MM.1S (cell line): ENCODE results near the gene MTCL1.

Experiments used
- DNase-seq: peaks from one replicate; pipeline ENCODE4 v3.0.0-alpha.2; 2015
- H2AFZ ChIP-seq: fragments of 300-600 bp; sonication (generic); 2 replicates; pipeline ENCODE4 v1.6.0; 2016; ENCODE audit warnings: antibody characterized with exemption, low read length
- H3F3A ChIP-seq: fragments of 300-600 bp; sonication (generic); 2 replicates; pipeline ENCODE4 v1.6.1; 2016; ENCODE audit warnings: mild to moderate bottlenecking, antibody characterized with exemption, low read length, moderate library complexity, mixed read lengths; ENCODE audit not compliant: insufficient read depth
- H3K27ac ChIP-seq: fragments of 300-600 bp; sonication (generic); 2 replicates; pipeline ENCODE4 v1.5.1; 2016; ENCODE audit warnings: mild to moderate bottlenecking, low read length
- H3K27me3 ChIP-seq: fragments of 300-600 bp; sonication (generic); replicated peaks from 2 replicates; pipeline ENCODE4 v1.6.0; 2016; ENCODE audit warnings: low read length; ENCODE audit not compliant: insufficient read depth
- H3K36me3 ChIP-seq: fragments of 300-600 bp; sonication (generic); replicated peaks from 2 replicates; pipeline ENCODE4 v1.6.1; 2016; ENCODE audit warnings: mild to moderate bottlenecking, low read length, mixed read lengths; ENCODE audit not compliant: insufficient read depth
- H3K4me1 ChIP-seq: fragments of 300-600 bp; sonication (generic); 2 replicates; pipeline ENCODE4 v1.6.1; 2016; ENCODE audit warnings: low read length, mixed read lengths
- H3K4me2 ChIP-seq: fragments of 300-600 bp; sonication (generic); 2 replicates; pipeline ENCODE4 v1.6.0; 2016; ENCODE audit warnings: low read depth, low read length
- H3K4me3 ChIP-seq: fragments of 300-600 bp; sonication (generic); 2 replicates; pipeline ENCODE4 v1.5.1; 2016; ENCODE audit warnings: low read length, mixed read lengths
- H3K79me2 ChIP-seq: fragments of 300-600 bp; sonication (generic); 2 replicates; pipeline ENCODE4 v1.6.1; 2016; ENCODE audit warnings: mixed run types, low read length, mixed read lengths
- H3K9ac ChIP-seq: fragments of 300-600 bp; sonication (generic); 2 replicates; pipeline ENCODE4 v1.6.1; 2016; ENCODE audit warnings: low read length, mixed read lengths
- H3K9me2 ChIP-seq: fragments of 300-600 bp; sonication (generic); replicated peaks from 2 replicates; pipeline ENCODE4 v1.6.1; 2016; ENCODE audit warnings: mild to moderate bottlenecking, low read length, mixed read lengths; ENCODE audit not compliant: insufficient read depth
- H3K9me3 ChIP-seq: fragments of 300-600 bp; sonication (generic); replicated peaks from 2 replicates; pipeline ENCODE4 v1.6.1; 2016; ENCODE audit warnings: mild to moderate bottlenecking, low read length, mixed read lengths; ENCODE audit not compliant: insufficient read depth
- H4K20me1 ChIP-seq: fragments of 300-600 bp; sonication (generic); 2 replicates; pipeline ENCODE4 v1.6.1; 2016; ENCODE audit warnings: mild to moderate bottlenecking, low read length, moderate library complexity, mixed read lengths; ENCODE audit not compliant: insufficient read depth
- EZH2 ChIP-seq: fragments of 300-600 bp; sonication (generic); optimal IDR thresholded peaks from 2 replicates; pipeline ENCODE3; 2017; ENCODE audit warnings: low read depth, mild to moderate bottlenecking, antibody characterized with exemption, low read length, mixed read lengths
- EZH2phosphoT487 ChIP-seq: fragments of 300-600 bp; sonication (generic); IDR thresholded peaks from 2 replicates; pipeline ENCODE4 v1.6.1; 2018; ENCODE audit warnings: antibody characterized with exemption, low read length
- TF ChIP-seq, protein P1 (sequence below): fragments of 300-600 bp; sonication (generic); IDR thresholded peaks from 2 replicates; pipeline ENCODE4 v1.5.1; 2016; ENCODE audit warnings: antibody characterized with exemption, low read length, mixed read lengths

The MTCL1 gene

DNA sequence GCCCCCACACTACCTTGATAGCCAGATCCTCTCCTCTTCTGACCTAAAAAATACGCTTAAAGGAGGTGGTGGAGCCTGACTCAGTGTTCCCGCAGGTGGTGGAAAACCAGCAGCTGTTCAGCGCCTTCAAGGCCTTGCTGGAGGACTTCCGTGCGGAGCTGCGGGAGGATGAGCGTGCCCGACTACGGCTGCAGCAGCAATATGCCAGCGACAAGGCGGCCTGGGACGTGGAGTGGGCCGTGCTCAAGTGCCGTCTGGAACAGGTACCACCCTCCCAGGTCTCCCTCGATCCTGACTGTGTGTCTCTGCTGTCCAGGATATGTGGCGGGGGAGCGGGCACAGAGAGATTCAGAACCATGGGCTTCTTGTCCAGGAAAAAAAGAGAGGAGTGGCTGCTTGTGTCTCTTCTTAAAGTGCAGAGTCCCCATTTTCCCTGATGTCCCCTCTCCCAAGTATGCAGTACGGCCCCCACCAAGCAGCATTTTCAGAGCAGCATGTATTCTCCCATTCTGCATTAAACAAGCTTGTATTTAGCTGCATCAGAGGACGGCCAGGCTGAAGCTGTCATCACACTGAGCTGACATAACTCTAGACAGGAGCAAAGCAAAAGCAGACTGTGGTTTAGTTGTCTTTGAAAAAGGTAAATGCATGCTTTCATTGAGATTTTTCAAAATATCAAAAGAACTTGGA, 101.6 kb downstream of the MTCL1 start:
- Histone ChIP-seq H3K36me3 (no peaks in the 10 kb centered on the region; the same call in 1 of the 2 replicates), H3K4me2 (no peak overlapping the region)
- TF ChIP-seq EZH2phosphoT487 (no peak), EZH2 (no peak)
- TF ChIP-seq, protein P1, sequence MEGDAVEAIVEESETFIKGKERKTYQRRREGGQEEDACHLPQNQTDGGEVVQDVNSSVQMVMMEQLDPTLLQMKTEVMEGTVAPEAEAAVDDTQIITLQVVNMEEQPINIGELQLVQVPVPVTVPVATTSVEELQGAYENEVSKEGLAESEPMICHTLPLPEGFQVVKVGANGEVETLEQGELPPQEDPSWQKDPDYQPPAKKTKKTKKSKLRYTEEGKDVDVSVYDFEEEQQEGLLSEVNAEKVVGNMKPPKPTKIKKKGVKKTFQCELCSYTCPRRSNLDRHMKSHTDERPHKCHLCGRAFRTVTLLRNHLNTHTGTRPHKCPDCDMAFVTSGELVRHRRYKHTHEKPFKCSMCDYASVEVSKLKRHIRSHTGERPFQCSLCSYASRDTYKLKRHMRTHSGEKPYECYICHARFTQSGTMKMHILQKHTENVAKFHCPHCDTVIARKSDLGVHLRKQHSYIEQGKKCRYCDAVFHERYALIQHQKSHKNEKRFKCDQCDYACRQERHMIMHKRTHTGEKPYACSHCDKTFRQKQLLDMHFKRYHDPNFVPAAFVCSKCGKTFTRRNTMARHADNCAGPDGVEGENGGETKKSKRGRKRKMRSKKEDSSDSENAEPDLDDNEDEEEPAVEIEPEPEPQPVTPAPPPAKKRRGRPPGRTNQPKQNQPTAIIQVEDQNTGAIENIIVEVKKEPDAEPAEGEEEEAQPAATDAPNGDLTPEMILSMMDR = no peak

DNA sequence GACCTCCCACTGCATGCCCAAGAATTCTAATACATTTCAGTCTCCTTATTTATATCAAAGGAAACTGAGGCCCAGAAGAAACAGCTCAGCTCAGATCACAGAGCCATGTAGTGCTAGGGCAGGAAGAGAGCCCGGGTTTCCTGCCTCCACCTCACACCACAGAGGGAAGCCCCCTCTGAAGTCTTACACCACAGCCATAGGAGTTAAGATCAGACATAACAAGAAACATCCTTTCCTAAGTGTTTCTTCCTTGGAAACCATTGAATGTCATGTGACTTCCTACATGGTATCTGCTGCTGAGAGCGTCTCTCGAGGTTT, 102.1 kb downstream of the MTCL1 start:
- Histone ChIP-seq H3K9ac (no peak overlapping the region), H3K4me3 (no peak overlapping the region), H3K9me3 (no peaks in the 10 kb centered on the region), H3K9me2 (no peaks in the 10 kb centered on the region), H3K4me2 (no peak overlapping the region), H2AFZ (no peak overlapping the region), H3K79me2 (no peaks in the 10 kb centered on the region), H3K27ac (no peak overlapping the region), H3F3A (no peaks in the 10 kb centered on the region), H3K36me3 (no peaks in the 10 kb centered on the region; the same call in 1 of the 2 replicates), H3K4me1 (no peaks in the 10 kb centered on the region), H3K27me3 (no peaks in the 10 kb centered on the region), H4K20me1 (no peaks in the 10 kb centered on the region)
- DNase-seq = no peak
- TF ChIP-seq EZH2phosphoT487 (no peak), EZH2 (no peak)
- TF ChIP-seq, protein P1 = no peak

More for the DNA sequence above, 101.6 kb downstream of the MTCL1 start:
- Histone ChIP-seq H3K9me2 (no peaks in the 10 kb centered on the region), H4K20me1 (no peaks in the 10 kb centered on the region), H2AFZ (no peak overlapping the region), H3K9ac (no peak overlapping the region), H3F3A (no peaks in the 10 kb centered on the region), H3K27ac (no peak overlapping the region), H3K4me1 (no peaks in the 10 kb centered on the region), H3K9me3 (no peaks in the 10 kb centered on the region), H3K27me3 (no peaks in the 10 kb centered on the region), H3K4me3 (no peak overlapping the region), H3K79me2 (no peaks in the 10 kb centered on the region)
- DNase-seq = no peak

DNA sequence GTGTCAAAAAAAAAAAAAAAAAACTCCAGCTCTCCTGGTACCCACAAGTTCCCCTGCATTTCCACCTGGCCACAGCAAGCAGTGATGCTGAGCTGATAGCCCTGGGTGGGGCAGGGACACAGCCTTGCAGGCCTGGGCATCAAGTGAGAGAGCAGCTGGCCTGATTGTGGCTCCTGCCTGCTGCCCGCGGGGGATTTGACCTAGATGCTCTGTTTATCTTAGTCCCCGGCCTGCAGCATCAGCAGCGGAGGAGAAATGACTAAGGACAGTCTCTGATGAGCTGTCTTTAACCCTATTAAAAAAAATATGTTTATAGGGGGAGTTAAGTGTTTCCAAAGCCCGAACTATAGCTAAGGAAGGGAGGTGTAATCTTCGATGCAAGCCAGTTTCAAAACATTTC, 102.6 kb downstream of the MTCL1 start:
- H3K27ac ChIP-seq = no peak overlapping the region
- H3K4me2 ChIP-seq = no peak overlapping the region
- H3K79me2 ChIP-seq = no peaks in the 10 kb centered on the region
- H3K9me3 ChIP-seq = no peaks in the 10 kb centered on the region
- H4K20me1 ChIP-seq = no peaks in the 10 kb centered on the region
- no peaks in the 10 kb centered on the region; the same call in 1 of the 2 replicates for H3K36me3 ChIP-seq
- no peaks in the 10 kb centered on the region for H3F3A ChIP-seq
- H3K4me1 ChIP-seq = no peaks in the 10 kb centered on the region
- no peaks in the 10 kb centered on the region for H3K9me2 ChIP-seq
- H3K27me3 ChIP-seq = no peaks in the 10 kb centered on the region
- H3K4me3 ChIP-seq = no peak overlapping the region
- H3K9ac ChIP-seq = no peak overlapping the region
- H2AFZ ChIP-seq = no peak overlapping the region
- no peak for TF ChIP-seq EZH2
- TF ChIP-seq EZH2phosphoT487 = no peak
- TF ChIP-seq, protein P1 = no peak
- no peak for DNase-seq
